ENCODE data around the gene OSBPL6.
"Not testable (repeated sequence)": the region's sequence is repeated elsewhere in the genome, so short reads cannot be mapped to it uniquely, and the experiment has no call there.

Gene OSBPL6

GRCh38 chr2:178193823-178194599, at the start of gene OSBPL6:
Gene OSBPL6 (plus strand): TSS chr2:178194512. CDS start chr2:178306185, 111,673 bp downstream.
- DNase-seq = peak; percentile 50

- DNase-seq = no peak
These were observed 42.3 kb upstream of the OSBPL6 start for GRCh38 chr2:178152033-178152432.

- no peak for DNase-seq
These were observed 41.8 kb upstream of the OSBPL6 start for GRCh38 chr2:178152542-178152941.

GRCh38 chr2:178152977-178153376, 41.3 kb upstream of the OSBPL6 start:
- DNase-seq = no peak

- not testable (repeated sequence) for DNase-seq
These were observed 40.4 kb upstream of the OSBPL6 start for GRCh38 chr2:178153878-178154277.

- DNase-seq = no peak
These were observed 38.8 kb upstream of the OSBPL6 start for GRCh38 chr2:178155524-178155923.

- DNase-seq = no peak
These were observed 36.7 kb upstream of the OSBPL6 start for GRCh38 chr2:178157574-178157973.

GRCh38 chr2:178159966-178160365, 34.3 kb upstream of the OSBPL6 start:
- DNase-seq = no peak

- DNase-seq = no peak
These were observed 33.7 kb upstream of the OSBPL6 start for GRCh38 chr2:178160601-178161000.

GRCh38 chr2:178163395-178163794, 30.9 kb upstream of the OSBPL6 start:
- no peak for DNase-seq

GRCh38 chr2:178163911-178164310, 30.4 kb upstream of the OSBPL6 start:
- DNase-seq = no peak

- no peak for DNase-seq
These were observed 20.7 kb upstream of the OSBPL6 start for GRCh38 chr2:178173657-178174056.

- DNase-seq = no peak
These were observed 17.1 kb upstream of the OSBPL6 start for GRCh38 chr2:178177066-178177679.

- not testable (repeated sequence) for DNase-seq
These were observed 13.7 kb upstream of the OSBPL6 start for GRCh38 chr2:178180648-178181047.

- no peak for DNase-seq
These were observed 6.5 kb upstream of the OSBPL6 start for GRCh38 chr2:178187861-178188260.

- no peak for DNase-seq
These were observed 5.8 kb upstream of the OSBPL6 start for GRCh38 chr2:178188466-178188865.

- peak; percentile 45 for DNase-seq
These were observed 3.3 kb upstream of the OSBPL6 start for GRCh38 chr2:178191004-178191508.

- no peak for DNase-seq
These were observed 2.8 kb upstream of the OSBPL6 start for GRCh38 chr2:178191511-178191910.

GRCh38 chr2:178193496-178193822, 853 bp upstream of the OSBPL6 start:
- no peak for DNase-seq

GRCh38 chr2:178194600-178195389, 483 bp downstream of the OSBPL6 start:
- DNase-seq = no peak

GRCh38 chr2:178195390-178196166, 1.3 kb downstream of the OSBPL6 start:
- no peak for DNase-seq

GRCh38 chr2:178197791-178198190, 3.5 kb downstream of the OSBPL6 start:
- no peak for DNase-seq

- not testable (repeated sequence) for DNase-seq
These were observed 4.1 kb downstream of the OSBPL6 start for GRCh38 chr2:178198441-178198840.
